Measurements from ENCODE around the gene BOC. TPM values are rescaled to one million over a fixed set of nuclear protein-coding genes. Genes with fewer than 3 reads are reported as not detected.

BOC gene
- total RNA-seq, 1 donor from 2014 or later, result 20.2 TPM

GRCh38 chr3:113263778-113264177 is 52.4 kb downstream of the BOC start:
- no peaks in the 10 kb centered on the region for H4K20me1 ChIP-seq (ENCODE audit: insufficient read depth, low read length)
- H3K9ac ChIP-seq (ENCODE audit: low read length), result no peak overlapping the region
- H3K27me3 ChIP-seq (ENCODE audit: insufficient read depth, low read length), result no peaks in the 10 kb centered on the region
- no peak overlapping the region for H2AFZ ChIP-seq (ENCODE audit: low read depth, low read length)
- no peaks in the 10 kb centered on the region for H3K9me3 Mint-ChIP-seq (ENCODE audit: unreplicated experiment)
- no peak for FAIRE-seq
- H3K4me1 ChIP-seq (ENCODE audit: insufficient read depth, low read length), result no peaks in the 10 kb centered on the region
- TF ChIP-seq CTCF (IDR thresholded peaks at IDR 0.05; ENCODE audit: insufficient read depth, low read depth, low read length), result no peak
- no peak for TF ChIP-seq EZH2 (IDR thresholded peaks at IDR 0.05; ENCODE audit: insufficient read depth, low read length)
- no peak overlapping the region for H3K4me3 ChIP-seq (ENCODE audit: insufficient read depth, low read depth, low read length)
- no peak for DNase-seq (ENCODE audit: low read depth)
- no peak overlapping the region for H3K4me2 ChIP-seq (ENCODE audit: low read length)
- H3K27me3 Mint-ChIP-seq (ENCODE audit: low read depth, unreplicated experiment), result peaks cover 3% of the 10 kb centered on the region
- H3K9me3 ChIP-seq (ENCODE audit: insufficient read depth, low read depth, low read length), result no peaks in the 10 kb centered on the region
- no peak overlapping the region for H3K27ac Mint-ChIP-seq (ENCODE audit: unreplicated experiment)
- H3K79me2 ChIP-seq (ENCODE audit: insufficient read depth, low read length), result no peaks in the 10 kb centered on the region
- peaks cover 23% of the 10 kb centered on the region for H3K36me3 Mint-ChIP-seq (ENCODE audit: low read depth, unreplicated experiment)
- no peaks in the 10 kb centered on the region for H3K4me1 Mint-ChIP-seq (ENCODE audit: low read depth, unreplicated experiment)
- H3K36me3 ChIP-seq (ENCODE audit: insufficient read depth, low read length), result no peaks in the 10 kb centered on the region
- H3K27ac ChIP-seq (ENCODE audit: low read depth, low read length), result no peak overlapping the region
- H3K4me3 Mint-ChIP-seq (ENCODE audit: unreplicated experiment), result no peak overlapping the region

- Mint-ChIP-seq H3K4me3 (ENCODE audit: unreplicated experiment) (no peak overlapping the region), H3K36me3 (ENCODE audit: low read depth, unreplicated experiment) (peaks cover 23% of the 10 kb centered on the region), H3K27me3 (ENCODE audit: low read depth, unreplicated experiment) (peaks cover 3% of the 10 kb centered on the region), H3K4me1 (ENCODE audit: low read depth, unreplicated experiment) (no peaks in the 10 kb centered on the region), H3K9me3 (ENCODE audit: unreplicated experiment) (no peaks in the 10 kb centered on the region), H3K27ac (ENCODE audit: unreplicated experiment) (no peak overlapping the region)
- FAIRE-seq (no peak), DNase-seq (ENCODE audit: low read depth) (no peak)
- Histone ChIP-seq H3K9me3 (ENCODE audit: insufficient read depth, low read depth, low read length) (no peaks in the 10 kb centered on the region), H3K4me3 (ENCODE audit: insufficient read depth, low read depth, low read length) (no peak overlapping the region), H3K27ac (ENCODE audit: low read depth, low read length) (no peak overlapping the region), H3K4me1 (ENCODE audit: insufficient read depth, low read length) (no peaks in the 10 kb centered on the region), H4K20me1 (ENCODE audit: insufficient read depth, low read length) (no peaks in the 10 kb centered on the region), H3K27me3 (ENCODE audit: insufficient read depth, low read length) (no peaks in the 10 kb centered on the region), H3K4me2 (ENCODE audit: low read length) (no peak overlapping the region), H2AFZ (ENCODE audit: low read depth, low read length) (no peak overlapping the region), H3K36me3 (ENCODE audit: insufficient read depth, low read length) (no peaks in the 10 kb centered on the region), H3K79me2 (ENCODE audit: insufficient read depth, low read length) (no peaks in the 10 kb centered on the region), H3K9ac (ENCODE audit: low read length) (no peak overlapping the region)
- TF ChIP-seq EZH2 (IDR thresholded peaks at IDR 0.05; ENCODE audit: insufficient read depth, low read length), result no peak
- no peak for TF ChIP-seq CTCF (IDR thresholded peaks at IDR 0.05; ENCODE audit: insufficient read depth, low read depth, low read length)
These were observed 53.1 kb downstream of the BOC start for GRCh38 chr3:113264283-113265131.

GRCh38 chr3:113265231-113265630 is 53.9 kb downstream of the BOC start:
- no peaks in the 10 kb centered on the region for H3K36me3 ChIP-seq (ENCODE audit: insufficient read depth, low read length)
- Mint-ChIP-seq H3K27me3 (ENCODE audit: low read depth, unreplicated experiment) (peaks cover 3% of the 10 kb centered on the region), H3K36me3 (ENCODE audit: low read depth, unreplicated experiment) (peaks cover 19% of the 10 kb centered on the region), H3K27ac (ENCODE audit: unreplicated experiment) (no peak overlapping the region), H3K4me3 (ENCODE audit: unreplicated experiment) (no peak overlapping the region), H3K9me3 (ENCODE audit: unreplicated experiment) (no peaks in the 10 kb centered on the region), H3K4me1 (ENCODE audit: low read depth, unreplicated experiment) (peaks cover 4% of the 10 kb centered on the region)
- no peak overlapping the region for H3K4me2 ChIP-seq (ENCODE audit: low read length)
- H3K9ac ChIP-seq (ENCODE audit: low read length), result no peak overlapping the region
- DNase-seq (ENCODE audit: low read depth) (no peak), FAIRE-seq (no peak)
- H3K9me3 ChIP-seq (ENCODE audit: insufficient read depth, low read depth, low read length), result no peaks in the 10 kb centered on the region
- H3K79me2 ChIP-seq (ENCODE audit: insufficient read depth, low read length), result no peaks in the 10 kb centered on the region
- no peaks in the 10 kb centered on the region for H3K27me3 ChIP-seq (ENCODE audit: insufficient read depth, low read length)
- H3K4me3 ChIP-seq (ENCODE audit: insufficient read depth, low read depth, low read length), result no peak overlapping the region
- no peaks in the 10 kb centered on the region for H4K20me1 ChIP-seq (ENCODE audit: insufficient read depth, low read length)
- no peak for TF ChIP-seq EZH2 (IDR thresholded peaks at IDR 0.05; ENCODE audit: insufficient read depth, low read length)
- no peak overlapping the region for H2AFZ ChIP-seq (ENCODE audit: low read depth, low read length)
- no peak overlapping the region for H3K27ac ChIP-seq (ENCODE audit: low read depth, low read length)
- no peaks in the 10 kb centered on the region for H3K4me1 ChIP-seq (ENCODE audit: insufficient read depth, low read length)
